Astrocyte (in vitro differentiated cells and primary cell): ENCODE measurements around the gene TFAP2D.

Source experiments
- EZH2 ChIP-seq: IDR thresholded peaks from 2 replicates; pipeline ENCODE4 v1.6.1; 2012; ENCODE audit warnings: mild to moderate bottlenecking, low read length, inconsistent platforms; ENCODE audit not compliant: insufficient read depth
- TF ChIP-seq, protein P1 (sequence below): IDR thresholded peaks from 2 replicates; pipeline ENCODE4 v1.5.1; 2011; ENCODE audit warnings: low read depth, mild to moderate bottlenecking, inconsistent platforms, low read length, moderate library complexity; ENCODE audit not compliant: insufficient read depth

- TF ChIP-seq EZH2 = peak; percentile 60
- TF ChIP-seq, protein P1, sequence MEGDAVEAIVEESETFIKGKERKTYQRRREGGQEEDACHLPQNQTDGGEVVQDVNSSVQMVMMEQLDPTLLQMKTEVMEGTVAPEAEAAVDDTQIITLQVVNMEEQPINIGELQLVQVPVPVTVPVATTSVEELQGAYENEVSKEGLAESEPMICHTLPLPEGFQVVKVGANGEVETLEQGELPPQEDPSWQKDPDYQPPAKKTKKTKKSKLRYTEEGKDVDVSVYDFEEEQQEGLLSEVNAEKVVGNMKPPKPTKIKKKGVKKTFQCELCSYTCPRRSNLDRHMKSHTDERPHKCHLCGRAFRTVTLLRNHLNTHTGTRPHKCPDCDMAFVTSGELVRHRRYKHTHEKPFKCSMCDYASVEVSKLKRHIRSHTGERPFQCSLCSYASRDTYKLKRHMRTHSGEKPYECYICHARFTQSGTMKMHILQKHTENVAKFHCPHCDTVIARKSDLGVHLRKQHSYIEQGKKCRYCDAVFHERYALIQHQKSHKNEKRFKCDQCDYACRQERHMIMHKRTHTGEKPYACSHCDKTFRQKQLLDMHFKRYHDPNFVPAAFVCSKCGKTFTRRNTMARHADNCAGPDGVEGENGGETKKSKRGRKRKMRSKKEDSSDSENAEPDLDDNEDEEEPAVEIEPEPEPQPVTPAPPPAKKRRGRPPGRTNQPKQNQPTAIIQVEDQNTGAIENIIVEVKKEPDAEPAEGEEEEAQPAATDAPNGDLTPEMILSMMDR = no peak
These were observed 106.9 kb downstream of the TFAP2D start for GRCh38 chr6:50819904-50820868.
